ENCODE measurements around the gene BSG.
"Not testable (repeated sequence)": the region's sequence is repeated elsewhere in the genome, so short reads cannot be mapped to it uniquely, and the experiment has no call there.

The BSG gene

GRCh38 chr19:604355-604754, 32.0 kb downstream of the BSG start:
- no peak for DNase-seq (ENCODE audit: low spot score)

- DNase-seq (ENCODE audit: low spot score): not testable (repeated sequence)
These were observed 32.9 kb downstream of the BSG start for GRCh38 chr19:605061-605971.

- DNase-seq (ENCODE audit: low spot score): no peak
These were observed 35.1 kb downstream of the BSG start for GRCh38 chr19:607301-608154.

GRCh38 chr19:608155-609003, 36.0 kb downstream of the BSG start:
- no peak for DNase-seq (ENCODE audit: low spot score)

GRCh38 chr19:609004-609346, 36.6 kb downstream of the BSG start:
- DNase-seq (ENCODE audit: low spot score): no peak

GRCh38 chr19:610071-610800, 37.8 kb downstream of the BSG start:
- DNase-seq (ENCODE audit: low spot score): no peak

- DNase-seq (ENCODE audit: low spot score): no peak
These were observed 38.5 kb downstream of the BSG start for GRCh38 chr19:610801-611480.

GRCh38 chr19:611481-611868, 39.1 kb downstream of the BSG start:
- DNase-seq (ENCODE audit: low spot score): no peak

GRCh38 chr19:612941-613340, 40.5 kb downstream of the BSG start:
- DNase-seq (ENCODE audit: low spot score): no peak

GRCh38 chr19:613732-614567, 41.6 kb downstream of the BSG start:
- no peak for DNase-seq (ENCODE audit: low spot score)

- no peak for DNase-seq (ENCODE audit: low spot score)
These were observed 43.2 kb downstream of the BSG start for GRCh38 chr19:615619-616018.

GRCh38 chr19:616062-616700, 43.8 kb downstream of the BSG start:
- no peak for DNase-seq (ENCODE audit: low spot score)

- no peak for DNase-seq (ENCODE audit: low spot score)
These were observed 44.5 kb downstream of the BSG start for GRCh38 chr19:616747-617526.

GRCh38 chr19:617551-618246, 45.3 kb downstream of the BSG start:
- DNase-seq (ENCODE audit: low spot score): no peak

- no peak for DNase-seq (ENCODE audit: low spot score)
These were observed 45.8 kb downstream of the BSG start for GRCh38 chr19:618247-618619.

- DNase-seq (ENCODE audit: low spot score): no peak
These were observed 46.4 kb downstream of the BSG start for GRCh38 chr19:618674-619285.

GRCh38 chr19:619286-620002, 47.0 kb downstream of the BSG start:
- no peak for DNase-seq (ENCODE audit: low spot score)

All from HuH-7.5 (cell line).